A549 (cell line): ENCODE measurements around the gene CPLX1. TPM values are rescaled to one million over a fixed set of nuclear protein-coding genes. Genes with fewer than 3 reads are reported as not detected.

ENCODE experiments used
- ATAC-seq, 2 experiments: fragments of 200-7000 bp in 1 of 2; fragments of >200 bp in 1 of 2; cut with Nextera tagmentation in 1 of 2; cut with Tn5 transposase in 1 of 2; 3 replicates each; pipeline versions ENCODE4 v1.8.0 to v1.9.1; 2018 to 2020; ENCODE audit warnings: mild to moderate bottlenecking in 1 of 2, moderate library complexity in 1 of 2
- CTCF ChIA-PET: fragments of 300-600 bp; sonication (Branson Sonifier 250); formaldehyde crosslinking; extraction: SDS; loops from one replicate; lab custom pipeline; 2021; ENCODE audit warnings: antibody characterized with exemption, inconsistent platforms; lab: Yijun Ruan, JAX
- POLR2A ChIA-PET: fragments of 350-600 bp; formaldehyde crosslinking; extraction: SDS; loops from one replicate; lab custom pipeline; 2021; ENCODE audit warnings: antibody characterized with exemption, inconsistent platforms; lab: Yijun Ruan, JAX
- DNase-seq, 2 experiments: peaks; one replicate each; pipeline versions ENCODE4 v3.0.0 to v3.0.0-alpha.2; 2011 to 2016; ENCODE audit warnings: low read depth in 1 of 2, low spot score in 1 of 2
- FAIRE-seq: peaks from 2 replicates; lab custom pipeline; 2011; peaks lifted over from hg19 to GRCh38; lab: Jason Lieb, UNC
- H3K27ac ChIP-seq, 2 experiments: fragments of >200 bp; sonication (Bioruptor Twin); formaldehyde crosslinking; 3 replicates each; pipeline ENCODE4 v1.5.1; 2016 to 2017
- H3K4me1 ChIP-seq: fragments of >200 bp; sonication (Bioruptor Twin); formaldehyde crosslinking; 3 replicates; pipeline ENCODE4 v1.6.1; 2016
- H3K4me2 ChIP-seq: fragments of >200 bp; sonication (Bioruptor Twin); formaldehyde crosslinking; 3 replicates; pipeline ENCODE4 v1.6.1; 2016
- H3K4me3 ChIP-seq: fragments of >200 bp; sonication (Bioruptor Twin); formaldehyde crosslinking; 3 replicates; pipeline ENCODE4 v1.5.1; 2016
- H3K9me3 ChIP-seq: fragments of >200 bp; sonication (Bioruptor Twin); formaldehyde crosslinking; 3 replicates; pipeline ENCODE4 v1.6.1; 2016
- BHLHE40 ChIP-seq: IDR thresholded peaks from 2 replicates; pipeline ENCODE4 v1.6.1; 2012; ENCODE audit warnings: low read depth, low read length, inconsistent platforms
- CBX2 ChIP-seq: fragments of 200-600 bp; sonication (generic); IDR thresholded peaks from 2 replicates; pipeline ENCODE4 v1.6.1; 2016; ENCODE audit warnings: low read depth, mild to moderate bottlenecking, borderline replicate concordance
- CBX8 ChIP-seq: fragments of 200-600 bp; sonication (generic); IDR thresholded peaks from 2 replicates; pipeline ENCODE4 v1.6.1; 2016
- EHF ChIP-seq: fragments of 250-450 bp; sonication (Bioruptor Pico); IDR thresholded peaks from 2 replicates; pipeline ENCODE4 v1.5.0; 2020; ENCODE audit warnings: mild to moderate bottlenecking
- ESRRA ChIP-seq: fragments of 150-350 bp; IDR thresholded peaks from 2 replicates; pipeline ENCODE4 v1.6.1; 2014; ENCODE audit warnings: mild to moderate bottlenecking, low read length, borderline replicate concordance
- FOSB ChIP-seq: fragments of 250-450 bp; sonication (Bioruptor Pico); IDR thresholded peaks from 2 replicates; pipeline ENCODE4 v1.5.0; 2020; ENCODE audit warnings: mild to moderate bottlenecking, moderate library complexity
- FOSL2 ChIP-seq, 2 experiments: fragments of 450-650 bp in 1 of 2; fragments of >200 bp in 1 of 2; sonication (Bioruptor Twin) in 1 of 2; formaldehyde crosslinking; IDR thresholded peaks; 2 replicates each; pipeline versions ENCODE4 v1.5.0 to v1.6.1; 2016 to 2020; ENCODE audit warnings: mild to moderate bottlenecking in 1 of 2, moderate library complexity in 1 of 2
- FOXS1 ChIP-seq: fragments of 250-450 bp; sonication (Bioruptor Pico); IDR thresholded peaks from 2 replicates; pipeline ENCODE4 v1.5.0; 2020; ENCODE audit warnings: mild to moderate bottlenecking, moderate library complexity
- GATA3 ChIP-seq: IDR thresholded peaks from 2 replicates; pipeline ENCODE4 v1.6.1; 2012; ENCODE audit warnings: borderline replicate concordance
- HOXA7 ChIP-seq: fragments of 250-450 bp; sonication (Bioruptor Pico); IDR thresholded peaks from 2 replicates; pipeline ENCODE4 v1.5.0; 2020; ENCODE audit warnings: mild to moderate bottlenecking, moderate library complexity
- HOXB13 ChIP-seq: fragments of 250-450 bp; sonication (Bioruptor Pico); IDR thresholded peaks from 2 replicates; pipeline ENCODE4 v1.5.0; 2020; ENCODE audit warnings: low read depth, mild to moderate bottlenecking, moderate library complexity
- JUN ChIP-seq, 2 experiments: fragments of >200 bp; sonication (Bioruptor Twin); formaldehyde crosslinking; IDR thresholded peaks; 2 replicates in 1 of 2; 3 replicates in 1 of 2; pipeline ENCODE4 v1.6.1; 2016 to 2017
- MAFK ChIP-seq: fragments of 450-650 bp; IDR thresholded peaks from 2 replicates; pipeline ENCODE4 v1.6.1; 2014; ENCODE audit not compliant: partially characterized antibody
- NFE2L2 ChIP-seq: fragments of 150-350 bp; conservative IDR thresholded peaks from 2 replicates; pipeline ENCODE4 v1.6.1; 2014; ENCODE audit warnings: low read length
- NPAS2 ChIP-seq: fragments of 250-450 bp; sonication (Bioruptor Pico); IDR thresholded peaks from 2 replicates; pipeline ENCODE4 v1.8.0; 2022; ENCODE audit warnings: mild to moderate bottlenecking, moderate library complexity, borderline replicate concordance
- NR3C1 ChIP-seq: fragments of >200 bp; sonication (Bioruptor Twin); formaldehyde crosslinking; IDR thresholded peaks from 3 replicates; pipeline ENCODE4 v1.6.1; 2017
- PHF8 ChIP-seq: fragments of 200-600 bp; sonication (generic); IDR thresholded peaks from 2 replicates; pipeline ENCODE4 v1.6.1; 2016; ENCODE audit warnings: low read depth, mild to moderate bottlenecking, antibody characterized with exemption, moderate library complexity, borderline replicate concordance
- POLR2AphosphoS2 ChIP-seq: conservative IDR thresholded peaks from 2 replicates; pipeline ENCODE4 v1.6.1; 2012; ENCODE audit warnings: low read length, improper control_type of control experiment, inconsistent platforms
- RARB ChIP-seq: fragments of 250-450 bp; sonication (Bioruptor Pico); IDR thresholded peaks from 2 replicates; pipeline ENCODE4 v1.8.0; 2021; ENCODE audit warnings: mild to moderate bottlenecking, moderate library complexity
- RCOR1 ChIP-seq: fragments of 150-350 bp; IDR thresholded peaks from 2 replicates; pipeline ENCODE4 v1.6.1; 2014; ENCODE audit warnings: antibody characterized with exemption, low read length, low read depth
- RFX5 ChIP-seq: fragments of 450-650 bp; IDR thresholded peaks from 2 replicates; pipeline ENCODE4 v1.7.1; 2014; ENCODE audit warnings: antibody characterized with exemption, mild to moderate bottlenecking, moderate library complexity
- SMC3 ChIP-seq: fragments of >200 bp; sonication (Bioruptor Twin); formaldehyde crosslinking; IDR thresholded peaks from 3 replicates; pipeline ENCODE4 v1.6.1; 2018; ENCODE audit warnings: inconsistent platforms
- TP53 ChIP-seq: fragments of 250-450 bp; sonication (Bioruptor Pico); IDR thresholded peaks from 2 replicates; pipeline ENCODE4 v1.5.0; 2021; ENCODE audit warnings: mild to moderate bottlenecking, moderate library complexity
- ZC3H11A ChIP-seq: fragments of 450-650 bp; IDR thresholded peaks from 2 replicates; pipeline ENCODE4 v1.6.1; 2014; ENCODE audit warnings: antibody characterized with exemption, mild to moderate bottlenecking
- ZFP36 ChIP-seq: fragments of 450-650 bp; IDR thresholded peaks from 2 replicates; pipeline ENCODE4 v1.6.1; 2014; ENCODE audit warnings: borderline replicate concordance; ENCODE audit not compliant: partially characterized antibody
- WGBS: methylation state at CpG from one replicate; pipeline ENCODE4 v1.1.6; 2017; ENCODE audit errors: missing lambda C conversion rate; 5-methylcytosine and 5-hydroxymethylcytosine counted together
- polyA plus RNA-seq, 4 experiments: library from polyadenylated mRNA; depleted of rRNA in 3 of 4; stranded (reverse); fragments of >200 nt; fragmentation: RNase III in 1 of 4; extraction: RNeasy Plus Mini Kit Qiagen cat#74134 plus additional on column Dnase treatment in 1 of 4; gene quantifications; 2 replicates in 3 of 4; 3 replicates in 1 of 4; pipeline ENCODE4 v1.2.3, GENCODE V29; 2011 to 2017
- TF ChIP-seq, protein P1 (sequence below): IDR thresholded peaks from 2 replicates; pipeline ENCODE4 v1.6.1; 2012
- TF ChIP-seq, protein P2 (sequence below): fragments of 200-600 bp; sonication (generic); IDR thresholded peaks from 2 replicates; pipeline ENCODE4 v1.6.1; 2016; ENCODE audit warnings: antibody characterized with exemption, mild to moderate bottlenecking, moderate library complexity
- TF ChIP-seq, protein P3 (sequence below): fragments of 250-450 bp; sonication (Bioruptor Pico); IDR thresholded peaks from 2 replicates; pipeline ENCODE4 v1.5.0; 2020; ENCODE audit warnings: low read depth, mild to moderate bottlenecking, moderate library complexity
- TF ChIP-seq, protein P4 (sequence below): fragments of >200 bp; sonication (Bioruptor Twin); formaldehyde crosslinking; IDR thresholded peaks from 3 replicates; pipeline ENCODE4 v1.6.1; 2016
- TF ChIP-seq, protein P5 (sequence below): fragments of 450-650 bp; IDR thresholded peaks from 2 replicates; pipeline ENCODE4 v1.6.1; 2014; ENCODE audit warnings: antibody characterized with exemption

CPLX1 gene
- polyA plus RNA-seq, 2 of the 4 experiments (the other 2 are of a cell fraction): 0.19 to 0.57 TPM

DNA sequence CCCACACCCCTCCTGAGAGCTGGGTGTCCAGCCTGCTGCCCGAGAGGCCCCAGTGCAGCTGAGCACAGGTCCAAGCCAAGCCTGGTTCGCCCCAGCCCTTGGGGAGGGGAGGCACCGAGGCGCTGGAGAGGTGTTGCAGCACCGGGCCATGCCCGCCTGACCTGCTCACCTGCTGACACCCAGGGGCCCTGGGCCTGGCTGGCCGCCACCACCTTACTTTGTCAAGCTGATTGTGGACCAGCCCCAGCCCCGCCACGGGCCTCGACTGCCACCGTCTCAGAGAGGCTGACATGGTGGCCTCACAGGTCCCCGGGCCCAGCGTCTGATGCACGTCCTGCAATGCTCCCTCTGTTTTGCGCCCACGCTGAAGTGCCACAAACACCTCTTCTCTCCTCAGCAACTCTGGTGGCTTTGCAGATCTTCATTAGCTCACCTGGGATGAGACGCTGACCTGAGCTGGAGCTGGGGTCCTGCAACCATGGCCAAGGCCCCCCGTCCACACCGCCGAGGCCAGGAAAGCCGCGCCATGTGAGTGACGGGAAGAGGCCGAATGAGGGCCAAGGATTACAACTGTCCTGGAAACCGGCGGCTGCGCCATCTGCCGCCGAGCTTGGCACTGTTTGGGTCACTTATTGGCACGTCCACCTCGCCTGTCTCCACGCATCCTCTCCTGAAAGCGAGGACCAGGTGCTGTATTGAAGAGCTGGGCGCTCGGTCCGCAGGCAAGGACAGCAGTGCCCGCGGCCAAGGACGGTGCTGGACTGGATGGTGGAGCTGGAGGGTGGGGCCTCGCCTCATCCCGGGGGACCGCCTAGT lies 7.6 kb downstream of the CPLX1 start:
- TF ChIP-seq ZFP36: no peak
- TF ChIP-seq, protein P1, sequence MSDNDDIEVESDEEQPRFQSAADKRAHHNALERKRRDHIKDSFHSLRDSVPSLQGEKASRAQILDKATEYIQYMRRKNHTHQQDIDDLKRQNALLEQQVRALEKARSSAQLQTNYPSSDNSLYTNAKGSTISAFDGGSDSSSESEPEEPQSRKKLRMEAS: no peak
- TF ChIP-seq RCOR1: no peak
- no peak for TF ChIP-seq NFE2L2
- no peak for TF ChIP-seq NR3C1
- TF ChIP-seq EHF (CRISPR knock-in tag): no peak
- no peak for TF ChIP-seq CBX8
- TF ChIP-seq FOXS1 (CRISPR knock-in tag): no peak
- TF ChIP-seq, protein P2, sequence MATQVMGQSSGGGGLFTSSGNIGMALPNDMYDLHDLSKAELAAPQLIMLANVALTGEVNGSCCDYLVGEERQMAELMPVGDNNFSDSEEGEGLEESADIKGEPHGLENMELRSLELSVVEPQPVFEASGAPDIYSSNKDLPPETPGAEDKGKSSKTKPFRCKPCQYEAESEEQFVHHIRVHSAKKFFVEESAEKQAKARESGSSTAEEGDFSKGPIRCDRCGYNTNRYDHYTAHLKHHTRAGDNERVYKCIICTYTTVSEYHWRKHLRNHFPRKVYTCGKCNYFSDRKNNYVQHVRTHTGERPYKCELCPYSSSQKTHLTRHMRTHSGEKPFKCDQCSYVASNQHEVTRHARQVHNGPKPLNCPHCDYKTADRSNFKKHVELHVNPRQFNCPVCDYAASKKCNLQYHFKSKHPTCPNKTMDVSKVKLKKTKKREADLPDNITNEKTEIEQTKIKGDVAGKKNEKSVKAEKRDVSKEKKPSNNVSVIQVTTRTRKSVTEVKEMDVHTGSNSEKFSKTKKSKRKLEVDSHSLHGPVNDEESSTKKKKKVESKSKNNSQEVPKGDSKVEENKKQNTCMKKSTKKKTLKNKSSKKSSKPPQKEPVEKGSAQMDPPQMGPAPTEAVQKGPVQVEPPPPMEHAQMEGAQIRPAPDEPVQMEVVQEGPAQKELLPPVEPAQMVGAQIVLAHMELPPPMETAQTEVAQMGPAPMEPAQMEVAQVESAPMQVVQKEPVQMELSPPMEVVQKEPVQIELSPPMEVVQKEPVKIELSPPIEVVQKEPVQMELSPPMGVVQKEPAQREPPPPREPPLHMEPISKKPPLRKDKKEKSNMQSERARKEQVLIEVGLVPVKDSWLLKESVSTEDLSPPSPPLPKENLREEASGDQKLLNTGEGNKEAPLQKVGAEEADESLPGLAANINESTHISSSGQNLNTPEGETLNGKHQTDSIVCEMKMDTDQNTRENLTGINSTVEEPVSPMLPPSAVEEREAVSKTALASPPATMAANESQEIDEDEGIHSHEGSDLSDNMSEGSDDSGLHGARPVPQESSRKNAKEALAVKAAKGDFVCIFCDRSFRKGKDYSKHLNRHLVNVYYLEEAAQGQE: no peak
- no peak for TF ChIP-seq CBX2
- no peak for TF ChIP-seq NPAS2 (CRISPR knock-in tag)
- no peak for TF ChIP-seq GATA3
- TF ChIP-seq HOXA7 (CRISPR knock-in tag): no peak
- TF ChIP-seq, protein P3, sequence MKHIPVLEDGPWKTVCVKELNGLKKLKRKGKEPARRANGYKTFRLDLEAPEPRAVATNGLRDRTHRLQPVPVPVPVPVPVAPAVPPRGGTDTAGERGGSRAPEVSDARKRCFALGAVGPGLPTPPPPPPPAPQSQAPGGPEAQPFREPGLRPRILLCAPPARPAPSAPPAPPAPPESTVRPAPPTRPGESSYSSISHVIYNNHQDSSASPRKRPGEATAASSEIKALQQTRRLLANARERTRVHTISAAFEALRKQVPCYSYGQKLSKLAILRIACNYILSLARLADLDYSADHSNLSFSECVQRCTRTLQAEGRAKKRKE (CRISPR knock-in tag): no peak
- TF ChIP-seq ESRRA: no peak
- TF ChIP-seq, protein P4, sequence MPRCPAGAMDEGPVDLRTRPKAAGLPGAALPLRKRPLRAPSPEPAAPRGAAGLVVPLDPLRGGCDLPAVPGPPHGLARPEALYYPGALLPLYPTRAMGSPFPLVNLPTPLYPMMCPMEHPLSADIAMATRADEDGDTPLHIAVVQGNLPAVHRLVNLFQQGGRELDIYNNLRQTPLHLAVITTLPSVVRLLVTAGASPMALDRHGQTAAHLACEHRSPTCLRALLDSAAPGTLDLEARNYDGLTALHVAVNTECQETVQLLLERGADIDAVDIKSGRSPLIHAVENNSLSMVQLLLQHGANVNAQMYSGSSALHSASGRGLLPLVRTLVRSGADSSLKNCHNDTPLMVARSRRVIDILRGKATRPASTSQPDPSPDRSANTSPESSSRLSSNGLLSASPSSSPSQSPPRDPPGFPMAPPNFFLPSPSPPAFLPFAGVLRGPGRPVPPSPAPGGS: no peak
- no peak for TF ChIP-seq POLR2AphosphoS2
- TF ChIP-seq HOXB13 (CRISPR knock-in tag): no peak
- TF ChIP-seq FOSB (CRISPR knock-in tag): no peak
- Histone ChIP-seq H3K9me3 (no peaks in the 10 kb centered on the region), H3K4me1 (no peaks in the 10 kb centered on the region), H3K27ac (no peak overlapping the region), H3K4me3 (no peak overlapping the region), H3K4me2 (no peak overlapping the region)
- FAIRE-seq: no peak
- WGBS: 78% methylated on average over 28 of the region's 42 CpGs
- DNase-seq: no peak
- ChIA-PET CTCF (interaction anchor here (1.0 kb wide), 1 partner anchor 12 kb away, joined by 3 read pairs; no protein-coding TSS in a partner anchor), POLR2A (no interaction called here)
- no peak for ATAC-seq

DNA sequence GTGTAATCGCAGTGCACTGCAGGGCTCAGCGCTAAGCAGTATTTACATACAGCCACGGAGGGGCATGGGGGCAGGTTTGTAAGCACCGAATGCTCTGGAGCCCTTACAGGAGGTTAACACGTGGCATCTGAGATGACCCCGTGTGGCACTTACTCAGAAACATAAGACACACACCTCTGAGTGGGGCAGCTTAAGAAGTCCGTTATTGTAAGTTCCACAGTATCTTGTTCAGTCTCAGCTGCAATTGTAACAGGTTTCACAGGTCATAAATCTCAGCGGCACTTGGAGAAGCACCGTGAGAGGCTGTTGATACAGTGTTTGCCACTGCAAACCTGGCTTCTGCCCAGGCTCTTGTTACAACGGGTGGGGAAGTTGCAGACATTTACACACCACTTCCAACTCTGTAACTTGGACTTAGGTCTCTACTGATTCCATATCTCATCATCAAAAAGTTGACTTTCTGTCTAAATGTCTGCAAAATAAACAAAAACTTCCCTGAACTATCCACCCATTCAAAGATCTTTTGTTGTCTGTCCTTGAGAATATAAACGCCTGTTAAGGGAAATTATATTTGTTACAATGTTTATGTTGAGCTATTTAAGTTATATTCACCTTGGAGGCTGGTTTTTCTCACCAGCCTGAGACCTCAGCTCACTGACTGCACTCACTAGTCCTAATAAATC lies 10.3 kb downstream of the CPLX1 start:
- H3K4me2 ChIP-seq: no peak overlapping the region; the same call in 2 of the 3 replicates
- WGBS: 12% methylated on average over 11 of the region's 11 CpGs
- ChIA-PET POLR2A (interaction anchor here (0.7 kb wide), 1 partner anchor 39 kb away, joined by 6 read pairs; no protein-coding TSS in a partner anchor), CTCF (no interaction called here)
- H3K4me3 ChIP-seq: no peak overlapping the region
- no peak overlapping the region for H3K27ac ChIP-seq
- DNase-seq (no peak), ATAC-seq (peak in 1 of 2 experiments; percentile 41; a peak in 2 of 6 replicates), FAIRE-seq (no peak)
- no peaks in the 10 kb centered on the region for H3K4me1 ChIP-seq
- H3K9me3 ChIP-seq: no peaks in the 10 kb centered on the region
- TF ChIP-seq POLR2AphosphoS2 (no peak), FOSL2 (IDR thresholded peaks at IDR 0.05) (no peak), FOSL2 (CRISPR knock-in tag; IDR thresholded peaks at IDR 0.05) (no peak), SMC3 (no peak), NR3C1 (no peak), BHLHE40 (no peak), PHF8 (no peak), JUN (IDR thresholded peaks at IDR 0.05) (no peak), ESRRA (no peak), MAFK (no peak), RFX5 (no peak), TP53 (CRISPR knock-in tag) (no peak), EHF (CRISPR knock-in tag) (no peak), ZC3H11A (no peak), RARB (CRISPR knock-in tag) (no peak)
- TF ChIP-seq, protein P5, sequence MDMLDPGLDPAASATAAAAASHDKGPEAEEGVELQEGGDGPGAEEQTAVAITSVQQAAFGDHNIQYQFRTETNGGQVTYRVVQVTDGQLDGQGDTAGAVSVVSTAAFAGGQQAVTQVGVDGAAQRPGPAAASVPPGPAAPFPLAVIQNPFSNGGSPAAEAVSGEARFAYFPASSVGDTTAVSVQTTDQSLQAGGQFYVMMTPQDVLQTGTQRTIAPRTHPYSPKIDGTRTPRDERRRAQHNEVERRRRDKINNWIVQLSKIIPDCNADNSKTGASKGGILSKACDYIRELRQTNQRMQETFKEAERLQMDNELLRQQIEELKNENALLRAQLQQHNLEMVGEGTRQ: no peak
